HG03521 (cell line): ENCODE data around the gene RRP9.
"Not testable (repeated sequence)": the region's sequence is repeated elsewhere in the genome, so short reads cannot be mapped to it uniquely, and the experiment has no call there.

ENCODE experiments used
- ATAC-seq: cut with Tn5 transposase; IDR thresholded peaks from one replicate; pipeline ENCODE4 v1.9.1; 2021; ENCODE audit warnings: mild to moderate bottlenecking, moderate library complexity; ENCODE audit not compliant: unreplicated experiment

RRP9 gene

GRCh38 chr3:51940648-51941462, 849 bp downstream of the RRP9 start:
- ATAC-seq, result no peak

GRCh38 chr3:51938780-51939425, 2.8 kb downstream of the RRP9 start:
- no peak for ATAC-seq

- ATAC-seq, result no peak
Observed at GRCh38 chr3:51937611-51938450, 3.9 kb downstream of the RRP9 start.

- ATAC-seq, result no peak
Observed at GRCh38 chr3:51937014-51937413, 4.7 kb downstream of the RRP9 start.

- ATAC-seq, result no peak
Observed at GRCh38 chr3:51935886-51936755, 5.6 kb downstream of the RRP9 start.

GRCh38 chr3:51934991-51935885, 6.5 kb downstream of the RRP9 start:
- ATAC-seq, result no peak

- ATAC-seq, result no peak
Observed at GRCh38 chr3:51934139-51934850, 7.4 kb downstream of the RRP9 start.

GRCh38 chr3:51933471-51934138, 8.1 kb downstream of the RRP9 start:
- ATAC-seq, result no peak

- no peak for ATAC-seq
Observed at GRCh38 chr3:51932471-51933370, 9.0 kb downstream of the RRP9 start.

- ATAC-seq, result no peak
Observed at GRCh38 chr3:51931756-51932155, 9.9 kb downstream of the RRP9 start.

- no peak for ATAC-seq
Observed at GRCh38 chr3:51930439-51930838, 11.3 kb downstream of the RRP9 start.

GRCh38 chr3:51929420-51930003, 12.2 kb downstream of the RRP9 start:
- ATAC-seq, result no peak

GRCh38 chr3:51928981-51929380, 12.7 kb downstream of the RRP9 start:
- not testable (repeated sequence) for ATAC-seq

- no peak for ATAC-seq
Observed at GRCh38 chr3:51928438-51928837, 13.3 kb downstream of the RRP9 start.

GRCh38 chr3:51927061-51927977, 14.4 kb downstream of the RRP9 start:
- no peak for ATAC-seq

GRCh38 chr3:51921081-51921578, 20.6 kb downstream of the RRP9 start:
- no peak for ATAC-seq
